CD4-positive, alpha-beta T cell treated with Interleukin-15 for 1 hour (primary cell): ENCODE results near the gene RNU1-3.

ENCODE experiments used
- DNase-seq: peaks from one replicate; pipeline ENCODE4 v3.0.0-alpha.2; 2020

Gene RNU1-3

GRCh38 chr1:16617778-16618580 is 48.8 kb downstream of the RNU1-3 start:
- DNase-seq, result no peak

DNA sequence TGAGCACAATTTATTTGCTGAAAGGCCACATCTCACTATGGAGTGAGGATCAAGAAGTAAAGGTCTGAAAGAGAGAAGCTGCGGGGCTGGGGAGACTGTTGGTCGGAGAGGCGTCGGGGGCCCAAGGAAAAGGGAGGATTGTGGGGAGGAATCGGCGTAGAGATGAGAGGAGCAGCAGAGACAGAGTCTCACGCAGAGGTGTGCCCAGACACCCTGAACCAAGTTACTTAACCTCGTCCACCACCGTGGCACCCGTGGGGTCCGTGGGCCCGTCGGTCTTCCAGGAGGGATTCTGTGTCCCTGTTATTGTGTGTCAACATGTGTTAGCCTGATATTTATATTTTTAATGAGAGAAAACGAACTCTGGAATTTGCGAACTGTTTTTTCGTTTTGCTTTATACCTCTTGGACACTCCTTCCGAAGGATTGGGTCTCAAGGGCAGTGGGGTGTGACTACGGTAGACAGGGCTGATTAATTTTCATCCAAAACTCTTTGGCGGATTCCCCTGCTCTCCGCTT is 49.6 kb downstream of the RNU1-3 start:
- no peak for DNase-seq
